Lower leg skin (tissue), 3 donors: ENCODE measurements around the gene PTPN2.

Experiments used
- CTCF ChIP-seq, 3 donors: fragments of 450-650 bp; IDR thresholded peaks; one replicate each; pipeline ENCODE4 v1.5.1; 2016; ENCODE audit warnings: antibody characterized with exemption in 3 of 3, mild to moderate bottlenecking in 3 of 3, moderate library complexity in 2 of 3
- POLR2A ChIP-seq, 2 donors: fragments of 450-650 bp; IDR thresholded peaks; one replicate each; pipeline ENCODE4 v1.6.1; 2016 to 2017; ENCODE audit warnings: antibody characterized with exemption in 2 of 2, mild to moderate bottlenecking in 1 of 2, moderate library complexity in 1 of 2

- TF ChIP-seq CTCF (IDR thresholded peaks at IDR 0.05) (no peak), POLR2A (IDR thresholded peaks at IDR 0.05) (no peak)
Measured at GRCh38 chr18:12855916-12856315, 28.1 kb downstream of the PTPN2 start.
